HEK293 (cell line): ENCODE data around the gene SAYSD1.
A peak's percentile ranks its signal among the peaks of the same experiment; 100 is the strongest.

Source experiments
- CTCF ChIA-PET: fragments of 350-600 bp; formaldehyde crosslinking; extraction: SDS; loops from one replicate; lab custom pipeline; 2021; ENCODE audit warnings: antibody characterized with exemption; lab: Yijun Ruan, JAX
- POLR2A ChIA-PET: fragments of 300-600 bp; formaldehyde crosslinking; extraction: SDS; loops from one replicate; lab custom pipeline; 2020; ENCODE audit warnings: antibody characterized with exemption, inconsistent platforms; lab: Yijun Ruan, JAX
- H3K27ac ChIP-seq: fragments of 200-500 bp; sonication (Bioruptor generic); 2 replicates; pipeline ENCODE4 v1.5.1; 2014; ENCODE audit warnings: low read depth, low read length, control low read depth, inconsistent platforms; ENCODE audit errors: extremely low read depth
- H3K36me3 ChIP-seq, 2 experiments: fragments of 200-500 bp in 1 of 2; sonication (Bioruptor generic) in 1 of 2; 1 replicate in 1 of 2; 2 replicates in 1 of 2; pipeline ENCODE4 v1.5.1; 2014 to 2017; ENCODE audit warnings: inconsistent platforms in 2 of 2, low read length in 2 of 2; ENCODE audit not compliant: control insufficient read depth in 2 of 2, insufficient read depth in 1 of 2
- H3K4me1 ChIP-seq: fragments of 200-500 bp; sonication (Bioruptor generic); 2 replicates; pipeline ENCODE4 v1.5.1; 2014; ENCODE audit warnings: mild to moderate bottlenecking, low read length, inconsistent platforms; ENCODE audit not compliant: control insufficient read depth, insufficient read depth
- H3K4me3 ChIP-seq: 2 replicates; pipeline ENCODE4 v1.5.1; 2011; ENCODE audit warnings: low read depth, mild to moderate bottlenecking, control low read depth, low read length, moderate library complexity
- H3K9me3 ChIP-seq: fragments of 200-500 bp; sonication (Bioruptor generic); 2 replicates; pipeline ENCODE4 v1.5.1; 2014; ENCODE audit warnings: low read depth, low read length, inconsistent platforms; ENCODE audit not compliant: control insufficient read depth, insufficient read depth
- PRDM1 ChIP-seq: fragments of 450-650 bp; formaldehyde crosslinking; IDR thresholded peaks from 2 replicates; pipeline ENCODE4; 2016; ENCODE audit warnings: missing biosample characterization, missing genetic modification characterization
- RBAK ChIP-seq: fragments of 450-650 bp; formaldehyde crosslinking; IDR thresholded peaks from 2 replicates; pipeline ENCODE4 v1.5.1; 2016; ENCODE audit warnings: missing biosample characterization, missing genetic modification characterization
- ZBTB26 ChIP-seq: fragments of 450-650 bp; formaldehyde crosslinking; optimal IDR thresholded peaks from 2 replicates; pipeline ENCODE3; 2016; ENCODE audit warnings: missing biosample characterization, mild to moderate bottlenecking, missing genetic modification characterization
- ZNF121 ChIP-seq: fragments of 450-650 bp; formaldehyde crosslinking; IDR thresholded peaks from 2 replicates; pipeline ENCODE4 v1.5.1; 2016; ENCODE audit warnings: missing biosample characterization, missing genetic modification characterization
- ZNF239 ChIP-seq: fragments of 450-650 bp; formaldehyde crosslinking; IDR thresholded peaks from 2 replicates; pipeline ENCODE4 v1.5.1; 2016; ENCODE audit warnings: missing biosample characterization, missing genetic modification characterization
- ZNF473 ChIP-seq: fragments of 450-650 bp; formaldehyde crosslinking; IDR thresholded peaks from 2 replicates; pipeline ENCODE4 v1.5.1; 2017; ENCODE audit warnings: missing biosample characterization, missing genetic modification characterization
- ZNF513 ChIP-seq: fragments of 450-650 bp; IDR thresholded peaks from 2 replicates; pipeline ENCODE4 v1.5.1; 2018; ENCODE audit warnings: missing biosample characterization, missing genetic modification characterization
- ZNF544 ChIP-seq: fragments of 450-650 bp; formaldehyde crosslinking; IDR thresholded peaks from 2 replicates; pipeline ENCODE4 v1.5.0; 2017; ENCODE audit warnings: missing biosample characterization, missing genetic modification characterization
- ZNF561 ChIP-seq: fragments of 450-650 bp; IDR thresholded peaks from 2 replicates; pipeline ENCODE4 v1.5.1; 2018; ENCODE audit warnings: missing biosample characterization, missing genetic modification characterization, borderline replicate concordance
- ZNF707 ChIP-seq: fragments of 450-650 bp; formaldehyde crosslinking; IDR thresholded peaks from 2 replicates; pipeline ENCODE4 v1.5.1; 2016; ENCODE audit warnings: missing biosample characterization, missing genetic modification characterization
- ZNF792 ChIP-seq: fragments of 450-650 bp; formaldehyde crosslinking; IDR thresholded peaks from 2 replicates; pipeline ENCODE4 v1.5.1; 2016; ENCODE audit warnings: missing biosample characterization, missing genetic modification characterization
- ZSCAN16 ChIP-seq: fragments of 450-650 bp; formaldehyde crosslinking; IDR thresholded peaks from 2 replicates; pipeline ENCODE4 v1.5.1; 2016; ENCODE audit warnings: missing biosample characterization, missing genetic modification characterization
- TF ChIP-seq, protein P1 (sequence below): fragments of 450-650 bp; formaldehyde crosslinking; conservative IDR thresholded peaks from 2 replicates; pipeline ENCODE4 v1.5.1; 2016; ENCODE audit warnings: low read depth, missing biosample characterization, missing genetic modification characterization

SAYSD1 gene

DNA sequence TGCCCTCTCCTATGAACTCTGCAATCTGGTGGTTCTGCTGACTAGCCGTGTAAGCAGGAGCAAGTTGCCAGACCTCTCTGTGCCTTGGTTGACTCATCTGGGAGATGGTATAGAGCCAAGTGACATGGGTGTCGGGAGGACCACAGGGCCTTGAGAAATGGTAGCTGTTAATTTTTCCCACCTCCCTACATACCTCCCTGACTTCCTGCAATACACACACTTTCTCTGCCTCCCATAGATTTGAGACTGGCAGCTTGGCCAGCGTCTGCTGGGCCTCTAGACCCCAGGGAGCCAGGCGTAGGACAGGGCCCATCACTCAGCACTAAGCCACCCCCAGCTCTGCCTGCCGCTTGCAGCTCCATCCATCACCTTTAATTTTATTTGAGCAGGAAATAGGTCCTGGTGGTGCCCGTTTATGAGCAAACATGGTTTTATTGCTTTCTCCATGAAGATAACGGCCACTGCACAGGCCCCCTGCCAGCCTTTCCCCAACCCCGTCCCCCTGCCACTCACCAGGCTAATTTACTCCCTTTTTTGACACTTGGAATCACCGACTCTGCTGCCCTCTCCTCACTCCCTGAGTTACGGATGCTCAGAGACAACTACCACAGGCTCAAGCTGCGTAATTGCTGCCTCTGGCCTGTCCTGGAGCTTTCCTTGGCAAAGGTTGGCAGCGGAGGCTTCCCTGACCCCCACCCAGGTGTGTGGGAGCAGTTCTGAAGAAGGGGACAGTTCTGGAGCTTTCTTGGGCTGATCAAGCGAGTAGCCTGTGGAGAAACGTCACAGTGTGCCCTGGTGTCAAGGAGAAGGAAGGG, 55.3 kb downstream of the SAYSD1 start (continued):
- TF ChIP-seq, protein P1, sequence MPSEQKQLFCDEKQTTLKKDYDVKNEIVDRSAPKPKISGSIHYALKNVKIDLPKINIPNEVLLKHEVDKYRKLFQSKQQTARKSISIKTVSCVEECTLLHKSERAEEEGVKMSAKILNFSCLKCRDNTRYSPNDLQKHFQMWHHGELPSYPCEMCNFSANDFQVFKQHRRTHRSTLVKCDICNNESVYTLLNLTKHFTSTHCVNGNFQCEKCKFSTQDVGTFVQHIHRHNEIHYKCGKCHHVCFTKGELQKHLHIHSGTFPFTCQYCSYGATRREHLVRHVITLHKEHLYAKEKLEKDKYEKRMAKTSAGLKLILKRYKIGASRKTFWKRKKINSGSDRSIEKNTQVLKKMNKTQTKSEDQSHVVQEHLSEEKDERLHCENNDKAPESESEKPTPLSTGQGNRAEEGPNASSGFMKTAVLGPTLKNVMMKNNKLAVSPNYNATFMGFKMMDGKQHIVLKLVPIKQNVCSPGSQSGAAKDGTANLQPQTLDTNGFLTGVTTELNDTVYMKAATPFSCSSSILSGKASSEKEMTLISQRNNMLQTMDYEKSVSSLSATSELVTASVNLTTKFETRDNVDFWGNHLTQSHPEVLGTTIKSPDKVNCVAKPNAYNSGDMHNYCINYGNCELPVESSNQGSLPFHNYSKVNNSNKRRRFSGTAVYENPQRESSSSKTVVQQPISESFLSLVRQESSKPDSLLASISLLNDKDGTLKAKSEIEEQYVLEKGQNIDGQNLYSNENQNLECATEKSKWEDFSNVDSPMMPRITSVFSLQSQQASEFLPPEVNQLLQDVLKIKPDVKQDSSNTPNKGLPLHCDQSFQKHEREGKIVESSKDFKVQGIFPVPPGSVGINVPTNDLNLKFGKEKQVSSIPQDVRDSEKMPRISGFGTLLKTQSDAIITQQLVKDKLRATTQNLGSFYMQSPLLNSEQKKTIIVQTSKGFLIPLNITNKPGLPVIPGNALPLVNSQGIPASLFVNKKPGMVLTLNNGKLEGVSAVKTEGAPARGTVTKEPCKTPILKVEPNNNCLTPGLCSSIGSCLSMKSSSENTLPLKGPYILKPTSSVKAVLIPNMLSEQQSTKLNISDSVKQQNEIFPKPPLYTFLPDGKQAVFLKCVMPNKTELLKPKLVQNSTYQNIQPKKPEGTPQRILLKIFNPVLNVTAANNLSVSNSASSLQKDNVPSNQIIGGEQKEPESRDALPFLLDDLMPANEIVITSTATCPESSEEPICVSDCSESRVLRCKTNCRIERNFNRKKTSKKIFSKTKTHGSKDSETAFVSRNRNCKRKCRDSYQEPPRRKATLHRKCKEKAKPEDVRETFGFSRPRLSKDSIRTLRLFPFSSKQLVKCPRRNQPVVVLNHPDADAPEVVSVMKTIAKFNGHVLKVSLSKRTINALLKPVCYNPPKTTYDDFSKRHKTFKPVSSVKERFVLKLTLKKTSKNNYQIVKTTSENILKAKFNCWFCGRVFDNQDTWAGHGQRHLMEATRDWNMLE (tag by site-specific recombination) = no peak; the same call in 1 of the 2 replicates
- TF ChIP-seq, all 188 proteins: peak for 58

DNA sequence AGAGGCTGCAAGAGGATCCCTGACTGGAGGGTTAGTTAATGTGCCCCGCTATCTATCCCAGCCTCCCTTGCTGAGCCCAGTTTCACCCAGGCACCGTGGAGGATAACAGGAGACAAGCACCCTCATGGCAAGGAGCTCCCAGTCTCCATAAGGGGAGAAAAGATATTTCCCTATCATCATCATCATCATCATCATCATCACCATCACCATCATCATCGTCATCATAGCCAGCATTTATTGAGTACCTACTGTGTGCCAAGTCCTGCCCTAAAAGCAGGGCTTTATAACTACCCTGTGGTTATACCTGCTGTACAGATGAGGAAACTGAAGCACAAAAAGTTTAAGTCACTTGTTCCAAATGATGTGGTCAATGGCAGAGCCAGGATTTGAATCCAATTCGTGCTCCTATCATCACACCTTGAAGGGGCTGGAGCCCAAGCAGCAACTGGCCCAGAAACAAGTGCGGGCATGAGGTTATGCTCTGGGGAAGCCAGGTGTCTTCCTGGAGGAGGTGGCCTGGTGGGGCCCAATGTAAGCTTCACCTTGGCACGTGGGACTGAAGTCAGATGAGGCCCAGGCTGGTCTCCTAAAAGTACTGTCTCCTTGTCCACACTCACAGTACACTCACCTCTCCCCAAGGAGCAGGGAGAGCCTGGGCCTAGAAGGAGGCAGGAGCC, 56.4 kb downstream of the SAYSD1 start:
- H3K9me3 ChIP-seq = no peaks in the 10 kb centered on the region
- H3K36me3 ChIP-seq = no peaks in the 10 kb centered on the region
- H3K27ac ChIP-seq = peak overlapping the region; percentile 64; the same call in 1 of the 2 replicates
- ChIA-PET CTCF (interaction anchor here (0.6 to 1.7 kb wide), 2 partner anchors 29 to 176 kb away, joined by 3 to 7 read pairs; no protein-coding TSS in a partner anchor), POLR2A (no interaction called here)
- no peak overlapping the region for H3K4me3 ChIP-seq
- TF ChIP-seq ZBTB26 (tag by site-specific recombination) = no peak
- TF ChIP-seq ZNF561 (tag by site-specific recombination) = no peak
- TF ChIP-seq ZNF792 (tag by site-specific recombination) = no peak
- no peak for TF ChIP-seq ZNF121 (tag by site-specific recombination)
- peak; percentile 99 for TF ChIP-seq ZNF513
- no peak for TF ChIP-seq PRDM1 (tag by site-specific recombination)
- TF ChIP-seq ZNF707 (tag by site-specific recombination) = no peak
- TF ChIP-seq ZNF544 = no peak
- TF ChIP-seq ZNF239 = no peak
- H3K4me1 ChIP-seq = peaks cover 27% of the 10 kb centered on the region

GRCh38 chr6:39057251-39058155, 57.5 kb downstream of the SAYSD1 start:
- CTCF ChIA-PET = interaction anchor here (0.6 kb wide), 1 partner anchor 177 kb away, joined by 3 read pairs; no protein-coding TSS in a partner anchor
- no peak overlapping the region; the same call in 1 of the 2 replicates for H3K27ac ChIP-seq
- no peaks in the 10 kb centered on the region for H3K36me3 ChIP-seq
- no peak for TF ChIP-seq ZNF121 (tag by site-specific recombination)
- TF ChIP-seq ZNF473 = no peak
- no peak for TF ChIP-seq RBAK (tag by site-specific recombination)
- no peak for TF ChIP-seq ZSCAN16
- no peak overlapping the region for H3K4me3 ChIP-seq
- H3K4me1 ChIP-seq = peaks cover 27% of the 10 kb centered on the region
- POLR2A ChIA-PET = no interaction called here
- no peaks in the 10 kb centered on the region for H3K9me3 ChIP-seq
